Esophagus squamous epithelium (tissue), 5 donors: ENCODE measurements around the gene KLHL29. TPM values are rescaled to one million over a fixed set of nuclear protein-coding genes. Genes with fewer than 3 reads are reported as not detected.

Experiments
- DNase-seq: peaks from one replicate; lab custom pipeline; 2025; lab: John Stamatoyannopoulos, UW
- H3K27ac ChIP-seq, 4 donors: fragments of 200-600 bp; sonication (generic); one replicate each; pipeline ENCODE4 v1.5.1; 2016 to 2019; ENCODE audit warnings: mild to moderate bottlenecking in 1 of 4
- H3K27me3 ChIP-seq, 4 donors: fragments of 200-600 bp; sonication (generic); 1 replicate in 3 of 4; 2 replicates in 1 of 4; pipeline versions ENCODE4 v1.5.1 to v1.6.0; 2017 to 2021; ENCODE audit warnings: antibody characterized with exemption in 1 of 4
- H3K36me3 ChIP-seq, 3 donors: fragments of 200-600 bp; sonication (generic); one replicate each; pipeline ENCODE4 v1.5.1; 2016 to 2019
- H3K4me1 ChIP-seq, 3 donors: fragments of 200-600 bp; sonication (generic); one replicate each; pipeline ENCODE4 v1.5.1; 2017 to 2019
- H3K4me3 ChIP-seq, 4 donors: fragments of 200-600 bp; sonication (generic); 1 replicate in 3 of 4; 2 replicates in 1 of 4; pipeline ENCODE4 v1.5.1; 2016 to 2019; ENCODE audit warnings: mild to moderate bottlenecking in 2 of 4, moderate library complexity in 1 of 4
- H3K9me3 ChIP-seq, 3 donors: fragments of 200-600 bp; sonication (generic); one replicate each; pipeline ENCODE4 v1.5.1; 2016 to 2019
- CTCF ChIP-seq, 6 experiments: fragments of 450-650 bp in 4 of 6; fragments of 200-600 bp in 2 of 6; sonication (generic) in 2 of 6; IDR thresholded peaks; one replicate each; pipeline ENCODE4 v1.5.1; 2016 to 2019; ENCODE audit warnings: antibody characterized with exemption in 6 of 6, mild to moderate bottlenecking in 4 of 6, moderate library complexity in 4 of 6
- POLR2A ChIP-seq, 4 donors: fragments of 450-650 bp; IDR thresholded peaks; one replicate each; pipeline ENCODE4 v1.6.1; 2017; ENCODE audit warnings: antibody characterized with exemption in 4 of 4, mild to moderate bottlenecking in 4 of 4, moderate library complexity in 3 of 4
- WGBS, 2 donors: methylation state at CpG; one replicate each; pipeline ENCODE4 v1.1.5; 2018; 5-methylcytosine and 5-hydroxymethylcytosine counted together
- intact Hi-C: fragments of 100-400 bp; cut with DNase I; formaldehyde crosslinking; loops from one replicate; pipeline ENCODE4 v1.15.0; 2022
- total RNA-seq, 4 donors: library from RNA; depleted of rRNA; stranded (reverse); fragments of >200 nt; gene quantifications; one replicate each; pipeline ENCODE4 v1.1.0, GENCODE V29; 2016
- donor health status: DM: yes; HTN: yes; CAD: no.

The KLHL29 gene
- total RNA-seq, 4 donors from 2014 or later: 3.4 to 11.8 (median 5.9) TPM

GRCh38 chr2:23528690-23529089, 143.7 kb downstream of the KLHL29 start:
- no peak overlapping the region for H3K4me3 ChIP-seq
- no peaks in the 10 kb centered on the region for H3K27me3 ChIP-seq
- H3K4me1 ChIP-seq: peaks cover 0 to 71% (median 34%) of the 10 kb centered on the region in 3 donors
- no peak for TF ChIP-seq CTCF (IDR thresholded peaks at IDR 0.05)
- no peak for TF ChIP-seq POLR2A (IDR thresholded peaks at IDR 0.05)
- intact Hi-C loops: no loop called here
- 96 to 97% methylated on average over 8 to 10 of the region's 11 CpGs for WGBS, 2 donors
- H3K27ac ChIP-seq: no peak overlapping the region
- H3K36me3 ChIP-seq: no peaks in the 10 kb centered on the region
- no peak for DNase-seq
- no peaks in the 10 kb centered on the region for H3K9me3 ChIP-seq

- no peaks in the 10 kb centered on the region for H3K36me3 ChIP-seq
- no peaks in the 10 kb centered on the region for H3K27me3 ChIP-seq
- WGBS, 2 donors: 79 to 80% methylated on average over 4 of the region's 11 CpGs
- TF ChIP-seq POLR2A (IDR thresholded peaks at IDR 0.05) (no peak), CTCF (IDR thresholded peaks at IDR 0.05) (no peak)
- no peak overlapping the region for H3K27ac ChIP-seq
- H3K4me3 ChIP-seq: no peak overlapping the region
- H3K4me1 ChIP-seq: peaks cover 0 to 71% (median 25%) of the 10 kb centered on the region in 3 donors
- H3K9me3 ChIP-seq: no peaks in the 10 kb centered on the region
- intact Hi-C loops: no loop called here
- DNase-seq: no peak
These were observed 144.7 kb downstream of the KLHL29 start for GRCh38 chr2:23529659-23530058.

- no peaks in the 10 kb centered on the region for H3K36me3 ChIP-seq
- H3K27me3 ChIP-seq: no peaks in the 10 kb centered on the region
- no peaks in the 10 kb centered on the region for H3K9me3 ChIP-seq
- TF ChIP-seq CTCF (IDR thresholded peaks at IDR 0.05): no peak
- TF ChIP-seq POLR2A (IDR thresholded peaks at IDR 0.05): no peak
- no peak for DNase-seq
- no peak overlapping the region for H3K4me3 ChIP-seq
- intact Hi-C loops: no loop called here
- peaks cover 7 to 71% (median 20%) of the 10 kb centered on the region in 3 donors for H3K4me1 ChIP-seq
- 64 to 79% methylated on average over 9 to 12 of the region's 12 CpGs for WGBS, 2 donors
- peak overlapping the region in 1 of 4 donors; percentile 73 for H3K27ac ChIP-seq
These were observed 145.4 kb downstream of the KLHL29 start for GRCh38 chr2:23530206-23530908.

GRCh38 chr2:23530909-23531276, 145.9 kb downstream of the KLHL29 start:
- no peak for TF ChIP-seq CTCF (IDR thresholded peaks at IDR 0.05)
- TF ChIP-seq POLR2A (IDR thresholded peaks at IDR 0.05): no peak
- DNase-seq: no peak
- 46 to 48% methylated on average over 5 of the region's 5 CpGs for WGBS, 2 donors
- no peaks in the 10 kb centered on the region for H3K36me3 ChIP-seq
- H3K9me3 ChIP-seq: no peaks in the 10 kb centered on the region
- no peak overlapping the region for H3K4me3 ChIP-seq
- peaks cover 7 to 71% (median 20%) of the 10 kb centered on the region in 3 donors for H3K4me1 ChIP-seq
- peak overlapping the region in 2 of 4 donors; percentile 73 to 75 for H3K27ac ChIP-seq
- H3K27me3 ChIP-seq: no peaks in the 10 kb centered on the region
- intact Hi-C loops: no loop called here

- 90 to 100% methylated on average over 4 to 8 of the region's 11 CpGs for WGBS, 2 donors
- H3K36me3 ChIP-seq: no peaks in the 10 kb centered on the region
These were observed 146.3 kb downstream of the KLHL29 start for GRCh38 chr2:23531280-23531679.

More at GRCh38 chr2:23531280-23531679, 146.3 kb downstream of the KLHL29 start:
- Histone ChIP-seq H3K9me3 (no peaks in the 10 kb centered on the region), H3K27ac (peak overlapping the region in 3 of 4 donors; percentile 71 to 75 (median 73)), H3K4me3 (no peak overlapping the region), H3K4me1 (peaks cover 7 to 71% (median 20%) of the 10 kb centered on the region in 3 donors), H3K27me3 (no peaks in the 10 kb centered on the region)
- no peak for DNase-seq
- TF ChIP-seq CTCF (IDR thresholded peaks at IDR 0.05) (no peak), POLR2A (IDR thresholded peaks at IDR 0.05) (no peak)
- intact Hi-C loops: no loop called here
